ENCODE results near the gene STIM1. TPM values are rescaled to one million over a fixed set of nuclear protein-coding genes. Genes with fewer than 3 reads are reported as not detected.

STIM1 gene
- total and polyA plus RNA-seq, 10 of the 15 experiments (the other 5 are each of a cell fraction or from before 2014, with no cell fraction given), result 8.6 to 57.7 (median 29.3) TPM

DNA sequence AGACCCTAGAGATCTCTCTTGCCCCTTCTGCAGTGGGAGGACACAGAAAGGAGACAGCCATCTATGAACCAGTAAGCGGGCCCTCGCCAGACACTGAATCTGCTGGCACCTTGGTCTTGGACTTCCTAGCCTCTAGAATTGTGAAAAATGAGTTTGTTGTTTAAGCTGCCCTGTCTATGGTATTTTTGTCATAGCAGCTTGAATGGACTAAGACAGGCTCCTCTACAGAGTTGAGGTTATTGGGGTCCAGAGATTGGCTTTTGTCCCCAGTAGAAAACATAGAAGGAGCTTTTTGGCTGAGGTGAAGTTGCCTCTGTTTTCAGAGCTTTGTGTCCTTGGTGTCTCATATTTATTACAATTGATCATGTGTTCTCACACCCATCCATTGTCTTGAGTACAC is 77.2 kb downstream of the STIM1 start:
- WGBS (ENCODE audit: insufficient coverage, insufficient replicate concordance, low lambda C conversion rate, missing lambda C conversion rate), result 98% methylated on average over 2 of the region's 2 CpGs
- in situ Hi-C loops (cut with MboI), result no loop called here
- H3K4me1 ChIP-seq (ENCODE audit: control insufficient read depth, insufficient read depth, low read length), result peaks cover 8% of the 10 kb centered on the region
- TF ChIP-seq NFXL1 (IDR thresholded peaks at IDR 0.05; ENCODE audit: borderline replicate concordance), result no peak
- TF ChIP-seq SPI1 (IDR thresholded peaks at IDR 0.05; ENCODE audit: borderline replicate concordance, insufficient read depth, low read depth, low read length), result no peak
- no peak for TF ChIP-seq ZBED1 (IDR thresholded peaks at IDR 0.05; ENCODE audit: borderline replicate concordance)
- TF ChIP-seq, protein P1, sequence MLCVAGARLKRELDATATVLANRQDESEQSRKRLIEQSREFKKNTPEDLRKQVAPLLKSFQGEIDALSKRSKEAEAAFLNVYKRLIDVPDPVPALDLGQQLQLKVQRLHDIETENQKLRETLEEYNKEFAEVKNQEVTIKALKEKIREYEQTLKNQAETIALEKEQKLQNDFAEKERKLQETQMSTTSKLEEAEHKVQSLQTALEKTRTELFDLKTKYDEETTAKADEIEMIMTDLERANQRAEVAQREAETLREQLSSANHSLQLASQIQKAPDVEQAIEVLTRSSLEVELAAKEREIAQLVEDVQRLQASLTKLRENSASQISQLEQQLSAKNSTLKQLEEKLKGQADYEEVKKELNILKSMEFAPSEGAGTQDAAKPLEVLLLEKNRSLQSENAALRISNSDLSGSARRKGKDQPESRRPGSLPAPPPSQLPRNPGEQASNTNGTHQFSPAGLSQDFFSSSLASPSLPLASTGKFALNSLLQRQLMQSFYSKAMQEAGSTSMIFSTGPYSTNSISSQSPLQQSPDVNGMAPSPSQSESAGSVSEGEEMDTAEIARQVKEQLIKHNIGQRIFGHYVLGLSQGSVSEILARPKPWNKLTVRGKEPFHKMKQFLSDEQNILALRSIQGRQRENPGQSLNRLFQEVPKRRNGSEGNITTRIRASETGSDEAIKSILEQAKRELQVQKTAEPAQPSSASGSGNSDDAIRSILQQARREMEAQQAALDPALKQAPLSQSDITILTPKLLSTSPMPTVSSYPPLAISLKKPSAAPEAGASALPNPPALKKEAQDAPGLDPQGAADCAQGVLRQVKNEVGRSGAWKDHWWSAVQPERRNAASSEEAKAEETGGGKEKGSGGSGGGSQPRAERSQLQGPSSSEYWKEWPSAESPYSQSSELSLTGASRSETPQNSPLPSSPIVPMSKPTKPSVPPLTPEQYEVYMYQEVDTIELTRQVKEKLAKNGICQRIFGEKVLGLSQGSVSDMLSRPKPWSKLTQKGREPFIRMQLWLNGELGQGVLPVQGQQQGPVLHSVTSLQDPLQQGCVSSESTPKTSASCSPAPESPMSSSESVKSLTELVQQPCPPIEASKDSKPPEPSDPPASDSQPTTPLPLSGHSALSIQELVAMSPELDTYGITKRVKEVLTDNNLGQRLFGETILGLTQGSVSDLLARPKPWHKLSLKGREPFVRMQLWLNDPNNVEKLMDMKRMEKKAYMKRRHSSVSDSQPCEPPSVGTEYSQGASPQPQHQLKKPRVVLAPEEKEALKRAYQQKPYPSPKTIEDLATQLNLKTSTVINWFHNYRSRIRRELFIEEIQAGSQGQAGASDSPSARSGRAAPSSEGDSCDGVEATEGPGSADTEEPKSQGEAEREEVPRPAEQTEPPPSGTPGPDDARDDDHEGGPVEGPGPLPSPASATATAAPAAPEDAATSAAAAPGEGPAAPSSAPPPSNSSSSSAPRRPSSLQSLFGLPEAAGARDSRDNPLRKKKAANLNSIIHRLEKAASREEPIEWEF (IDR thresholded peaks at IDR 0.05; ENCODE audit: insufficient replicate concordance, low read depth, low read length), result no peak
- TF ChIP-seq SIX5 (IDR thresholded peaks at IDR 0.05; ENCODE audit: low read depth, low read length, severe bottlenecking), result no peak
- no peak for TF ChIP-seq YY1 (IDR thresholded peaks at IDR 0.05; ENCODE audit: low read depth, low read length)
- TF ChIP-seq SMAD1 (IDR thresholded peaks at IDR 0.05; ENCODE audit: low read depth, partially characterized antibody), result no peak
- TF ChIP-seq ZZZ3 (IDR thresholded peaks at IDR 0.05; ENCODE audit: control insufficient read depth, insufficient read length, low read depth), result no peak
- no peak for TF ChIP-seq SMARCA5 (IDR thresholded peaks at IDR 0.05)
- no peak for TF ChIP-seq EP300 (IDR thresholded peaks at IDR 0.05; ENCODE audit: borderline replicate concordance in 1 of 2, control insufficient read depth in 1 of 2, low read depth in 2 of 2, low read length in 2 of 2)
- TF ChIP-seq CEBPB (IDR thresholded peaks at IDR 0.05; ENCODE audit: borderline replicate concordance in 1 of 2, low read depth in 2 of 2, low read length in 2 of 2), result no peak
- no peak for TF ChIP-seq MXI1 (IDR thresholded peaks at IDR 0.05; ENCODE audit: low read depth, low read length)
- TF ChIP-seq STAT3 (IDR thresholded peaks at IDR 0.05; ENCODE audit: low read depth, low read length), result no peak
- TF ChIP-seq, protein P2, sequence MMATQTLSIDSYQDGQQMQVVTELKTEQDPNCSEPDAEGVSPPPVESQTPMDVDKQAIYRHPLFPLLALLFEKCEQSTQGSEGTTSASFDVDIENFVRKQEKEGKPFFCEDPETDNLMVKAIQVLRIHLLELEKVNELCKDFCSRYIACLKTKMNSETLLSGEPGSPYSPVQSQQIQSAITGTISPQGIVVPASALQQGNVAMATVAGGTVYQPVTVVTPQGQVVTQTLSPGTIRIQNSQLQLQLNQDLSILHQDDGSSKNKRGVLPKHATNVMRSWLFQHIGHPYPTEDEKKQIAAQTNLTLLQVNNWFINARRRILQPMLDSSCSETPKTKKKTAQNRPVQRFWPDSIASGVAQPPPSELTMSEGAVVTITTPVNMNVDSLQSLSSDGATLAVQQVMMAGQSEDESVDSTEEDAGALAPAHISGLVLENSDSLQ (IDR thresholded peaks at IDR 0.05), result no peak
- no peak for TF ChIP-seq YBX1 (IDR thresholded peaks at IDR 0.05)
- TF ChIP-seq, protein P3, sequence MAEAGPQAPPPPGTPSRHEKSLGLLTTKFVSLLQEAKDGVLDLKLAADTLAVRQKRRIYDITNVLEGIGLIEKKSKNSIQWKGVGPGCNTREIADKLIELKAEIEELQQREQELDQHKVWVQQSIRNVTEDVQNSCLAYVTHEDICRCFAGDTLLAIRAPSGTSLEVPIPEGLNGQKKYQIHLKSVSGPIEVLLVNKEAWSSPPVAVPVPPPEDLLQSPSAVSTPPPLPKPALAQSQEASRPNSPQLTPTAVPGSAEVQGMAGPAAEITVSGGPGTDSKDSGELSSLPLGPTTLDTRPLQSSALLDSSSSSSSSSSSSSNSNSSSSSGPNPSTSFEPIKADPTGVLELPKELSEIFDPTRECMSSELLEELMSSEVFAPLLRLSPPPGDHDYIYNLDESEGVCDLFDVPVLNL (IDR thresholded peaks at IDR 0.05; ENCODE audit: low read depth, low read length), result no peak

More for the DNA sequence above, 77.2 kb downstream of the STIM1 start:
- ChIA-PET POLR2A (interaction anchor here (0.7 kb wide), 1 partner anchor 60 kb away, joined by 7 read pairs; no protein-coding TSS in a partner anchor), CTCF (interaction anchor here (2.1 to 2.2 kb wide), 2 partner anchors 10 to 140 kb away, joined by 7 to 9 read pairs; no protein-coding TSS in a partner anchor), RAD21 (ENCODE audit: unreplicated experiment) (interaction anchor here (0.6 kb wide), 1 partner anchor 91 kb away, joined by 3 read pairs; no protein-coding TSS in a partner anchor), SMC1A (ENCODE audit: uncharacterized antibody, unreplicated experiment) (interaction anchor here (2.6 kb wide), 1 partner anchor 29 kb away, joined by 8 read pairs; no protein-coding TSS in a partner anchor)
- no peaks in the 10 kb centered on the region; a peak in 2 of 4 replicates for H3K36me3 ChIP-seq (ENCODE audit: control insufficient read depth in 2 of 2, insufficient read depth in 2 of 2, low read length in 1 of 2)
- H2AFZ ChIP-seq (ENCODE audit: control insufficient read depth, low read depth, low read length), result no peak overlapping the region
- intact Hi-C loops (cut with micrococcal nuclease; ENCODE audit: unreplicated experiment), result no loop called here
- DNase-seq (ENCODE audit: low read depth, low spot score) (no peak), ATAC-seq (no peak), FAIRE-seq (no peak)
- H4K20me1 ChIP-seq (ENCODE audit: control insufficient read depth, insufficient read depth), result no peaks in the 10 kb centered on the region; the same call in 1 of the 2 replicates
- H3K27me3 ChIP-seq (replicated peaks in 1 of 2; ENCODE audit: control insufficient read depth in 2 of 2, insufficient read depth in 2 of 2, low read length in 1 of 2), result no peaks in the 10 kb centered on the region
- H3K4me2 ChIP-seq (ENCODE audit: control insufficient read depth, insufficient read depth), result no peak overlapping the region
- no peaks in the 10 kb centered on the region for H3K9me3 ChIP-seq (replicated peaks; ENCODE audit: control insufficient read depth, insufficient read depth, low read length)
- BruUV-seq (replicated peaks), result no TSS peak
- no peak overlapping the region for H3K4me3 ChIP-seq
- peaks cover 8% of the 10 kb centered on the region for H3K79me2 ChIP-seq (ENCODE audit: control insufficient read depth, insufficient read depth, low read length)
- no peak overlapping the region for H3K9ac ChIP-seq (ENCODE audit: control insufficient read depth, insufficient read depth, low read length)
- H3K27ac ChIP-seq (ENCODE audit: control insufficient read depth, insufficient read depth), result no peak overlapping the region

Data from GM12878 (cell line).